ENCODE measurements around the gene DNMBP.

Gene DNMBP, protein sequence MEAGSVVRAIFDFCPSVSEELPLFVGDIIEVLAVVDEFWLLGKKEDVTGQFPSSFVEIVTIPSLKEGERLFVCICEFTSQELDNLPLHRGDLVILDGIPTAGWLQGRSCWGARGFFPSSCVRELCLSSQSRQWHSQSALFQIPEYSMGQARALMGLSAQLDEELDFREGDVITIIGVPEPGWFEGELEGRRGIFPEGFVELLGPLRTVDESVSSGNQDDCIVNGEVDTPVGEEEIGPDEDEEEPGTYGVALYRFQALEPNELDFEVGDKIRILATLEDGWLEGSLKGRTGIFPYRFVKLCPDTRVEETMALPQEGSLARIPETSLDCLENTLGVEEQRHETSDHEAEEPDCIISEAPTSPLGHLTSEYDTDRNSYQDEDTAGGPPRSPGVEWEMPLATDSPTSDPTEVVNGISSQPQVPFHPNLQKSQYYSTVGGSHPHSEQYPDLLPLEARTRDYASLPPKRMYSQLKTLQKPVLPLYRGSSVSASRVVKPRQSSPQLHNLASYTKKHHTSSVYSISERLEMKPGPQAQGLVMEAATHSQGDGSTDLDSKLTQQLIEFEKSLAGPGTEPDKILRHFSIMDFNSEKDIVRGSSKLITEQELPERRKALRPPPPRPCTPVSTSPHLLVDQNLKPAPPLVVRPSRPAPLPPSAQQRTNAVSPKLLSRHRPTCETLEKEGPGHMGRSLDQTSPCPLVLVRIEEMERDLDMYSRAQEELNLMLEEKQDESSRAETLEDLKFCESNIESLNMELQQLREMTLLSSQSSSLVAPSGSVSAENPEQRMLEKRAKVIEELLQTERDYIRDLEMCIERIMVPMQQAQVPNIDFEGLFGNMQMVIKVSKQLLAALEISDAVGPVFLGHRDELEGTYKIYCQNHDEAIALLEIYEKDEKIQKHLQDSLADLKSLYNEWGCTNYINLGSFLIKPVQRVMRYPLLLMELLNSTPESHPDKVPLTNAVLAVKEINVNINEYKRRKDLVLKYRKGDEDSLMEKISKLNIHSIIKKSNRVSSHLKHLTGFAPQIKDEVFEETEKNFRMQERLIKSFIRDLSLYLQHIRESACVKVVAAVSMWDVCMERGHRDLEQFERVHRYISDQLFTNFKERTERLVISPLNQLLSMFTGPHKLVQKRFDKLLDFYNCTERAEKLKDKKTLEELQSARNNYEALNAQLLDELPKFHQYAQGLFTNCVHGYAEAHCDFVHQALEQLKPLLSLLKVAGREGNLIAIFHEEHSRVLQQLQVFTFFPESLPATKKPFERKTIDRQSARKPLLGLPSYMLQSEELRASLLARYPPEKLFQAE (N-terminal part only)

DNA sequence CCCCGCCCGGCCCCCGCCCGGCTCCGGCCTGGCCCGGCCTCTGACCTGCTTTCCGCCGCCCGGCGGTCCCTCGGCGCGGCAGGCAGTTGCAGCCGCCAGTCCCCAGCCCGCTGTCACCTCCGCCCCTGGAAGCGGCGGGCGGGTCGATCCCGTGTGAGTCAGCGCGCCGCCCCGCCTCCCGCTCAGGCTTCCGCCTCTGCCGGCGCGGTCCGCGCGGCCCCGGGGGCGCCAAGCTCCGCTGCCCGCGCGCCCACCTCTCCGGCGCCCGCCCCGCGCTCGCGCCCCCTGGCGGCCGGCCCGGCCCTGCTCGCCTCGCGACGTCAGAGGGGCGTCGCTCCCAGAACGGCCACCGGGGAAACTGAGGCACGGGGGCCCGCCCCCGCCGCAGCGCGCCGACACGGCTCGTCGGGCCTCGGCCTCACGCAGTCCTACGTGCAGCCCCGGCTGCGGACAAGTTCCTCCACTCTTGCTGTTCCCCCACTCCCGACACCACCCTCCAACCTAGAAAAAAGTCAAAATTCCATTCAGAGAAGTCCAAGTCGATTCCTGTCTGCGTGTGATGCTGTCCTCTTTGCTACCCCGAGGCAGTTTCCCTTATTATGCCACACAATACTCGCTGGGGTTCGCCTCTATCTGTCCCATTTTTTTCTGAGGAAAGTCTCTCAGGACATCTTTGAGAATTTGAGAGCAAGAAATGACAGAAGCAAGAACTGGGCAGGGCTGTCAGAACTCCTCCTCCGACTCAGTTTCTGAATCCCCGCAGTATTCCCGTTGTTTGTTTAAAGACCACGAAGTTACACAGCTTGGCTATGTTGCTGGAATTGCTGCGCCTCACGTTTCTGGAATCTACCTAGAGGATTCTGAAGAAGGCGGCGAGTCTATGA lies at the start of gene DNMBP:
Gene DNMBP (minus strand): TSS at position 155 of the 884 bp plus-strand sequence. CDS start 37,823 bp downstream, outside the sequence.
- peak; percentile 83 to 86 for DNase-seq

DNA sequence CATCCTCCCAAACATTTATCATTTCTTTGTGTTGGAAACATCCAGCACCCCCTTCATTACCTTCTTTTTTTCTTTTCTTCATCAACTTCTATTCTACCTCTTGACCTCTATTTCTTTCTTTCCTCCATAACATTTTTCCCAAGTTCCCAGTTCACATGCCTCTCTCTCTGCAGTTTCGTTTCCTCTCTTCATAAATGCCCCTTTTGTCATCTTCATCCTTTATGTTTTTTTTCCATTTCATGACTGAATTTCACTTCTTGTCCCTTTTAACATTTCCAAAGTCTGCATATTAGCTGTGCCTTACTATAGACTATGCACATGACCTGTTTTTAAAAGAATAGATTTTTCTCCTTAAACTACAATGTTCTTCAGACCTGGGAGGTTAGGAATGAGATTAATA lies 48.2 kb upstream of the DNMBP start:
- DNase-seq, result no peak

DNA sequence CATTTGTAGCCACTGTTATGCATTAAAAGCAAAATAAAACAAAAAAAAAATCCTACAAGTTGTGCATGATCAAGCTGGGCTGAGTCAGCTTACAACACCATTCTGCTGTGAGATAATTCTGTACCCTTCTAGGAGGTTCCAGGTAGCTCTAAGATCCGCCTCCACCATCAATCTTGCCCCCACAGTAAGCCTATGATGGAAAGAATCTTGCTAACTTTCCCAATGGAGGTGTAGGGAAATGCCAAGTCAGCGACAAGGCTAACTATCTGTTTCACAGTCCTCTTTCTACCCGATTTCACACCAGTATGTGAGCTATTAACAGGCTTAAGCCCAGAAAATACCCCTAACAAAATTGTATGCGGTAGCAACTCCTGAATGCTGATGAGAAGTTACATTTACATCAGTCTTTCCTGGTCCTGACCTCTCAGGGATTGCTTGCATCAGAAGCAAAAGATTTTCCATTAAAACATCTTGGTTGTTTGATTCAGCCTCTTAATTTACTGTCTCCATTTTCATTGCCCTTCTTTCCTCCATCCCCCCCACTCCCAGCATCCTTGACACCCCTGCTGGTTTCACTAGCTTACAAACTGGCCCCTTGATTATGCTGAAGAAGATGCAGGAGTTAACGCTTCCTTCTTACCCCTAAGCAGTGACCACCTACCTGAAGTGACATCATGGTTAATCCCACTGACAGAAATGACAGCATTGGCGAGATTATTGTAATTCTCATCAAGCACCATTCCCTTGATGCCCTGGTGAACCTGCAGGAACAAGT lies 44.1 kb upstream of the DNMBP start:
- no peak for DNase-seq

DNA sequence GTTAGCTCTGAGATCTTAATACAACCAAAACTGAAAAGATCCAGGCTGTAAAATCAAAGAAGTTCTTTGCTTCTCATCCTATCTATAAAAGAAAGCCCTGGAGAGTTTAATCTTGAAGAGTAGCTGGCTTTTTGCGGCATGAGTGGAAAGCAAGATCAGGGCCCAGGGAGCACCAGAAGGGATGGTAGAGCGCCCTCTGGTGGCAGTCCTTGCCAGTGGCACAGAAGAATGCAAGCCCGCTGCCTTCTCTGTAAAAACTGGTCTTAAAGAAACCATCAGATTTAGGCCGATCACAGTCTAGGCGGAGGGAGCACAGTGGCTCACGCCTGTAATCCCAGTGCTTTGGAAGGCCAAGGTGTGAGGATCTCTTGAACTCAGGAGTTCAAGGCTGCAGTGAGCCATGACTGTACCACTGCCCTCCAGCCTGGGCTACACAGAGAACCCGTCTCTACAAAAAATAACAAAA lies 36.3 kb upstream of the DNMBP start:
- DNase-seq, result peak; percentile 90

DNA sequence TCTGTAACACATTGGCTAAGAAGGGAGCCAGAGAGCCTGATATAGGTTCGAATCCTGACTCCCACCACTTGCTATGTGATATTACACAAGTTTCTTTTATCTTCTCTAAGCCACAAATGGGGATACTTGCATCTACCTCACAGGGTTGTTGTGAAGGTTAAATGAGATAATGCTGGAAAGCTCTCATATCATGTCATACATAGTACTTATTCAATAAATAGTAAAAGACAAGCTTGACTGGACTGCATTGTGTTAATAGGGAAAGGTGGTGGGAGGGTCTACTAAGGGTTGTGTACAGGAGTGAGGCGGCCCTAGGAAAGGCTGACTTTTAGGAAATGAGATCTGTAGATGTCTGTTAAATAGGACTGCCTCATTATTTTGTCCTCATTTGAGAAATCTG lies 35.8 kb upstream of the DNMBP start:
- no peak for DNase-seq

DNA sequence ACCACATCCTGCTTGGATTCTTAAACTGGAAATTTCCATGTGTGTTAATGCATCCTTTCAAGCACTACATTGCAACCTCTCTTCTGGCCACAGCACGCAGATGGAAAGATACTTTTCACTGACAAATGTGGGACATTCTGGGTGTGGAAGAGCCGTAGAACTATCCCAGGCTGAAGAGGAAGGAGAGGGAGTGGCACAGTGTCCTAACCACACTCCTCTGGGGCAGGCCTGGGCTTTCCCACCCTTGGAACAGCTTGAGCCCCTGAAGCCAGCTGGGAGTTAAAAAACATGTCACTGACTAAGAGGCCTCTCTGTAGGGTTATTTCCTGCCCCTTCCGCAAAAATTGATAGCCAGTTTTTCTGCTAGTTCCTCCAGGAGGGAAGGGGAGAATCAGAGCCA lies 34.0 kb upstream of the DNMBP start:
- DNase-seq, result no peak

DNA sequence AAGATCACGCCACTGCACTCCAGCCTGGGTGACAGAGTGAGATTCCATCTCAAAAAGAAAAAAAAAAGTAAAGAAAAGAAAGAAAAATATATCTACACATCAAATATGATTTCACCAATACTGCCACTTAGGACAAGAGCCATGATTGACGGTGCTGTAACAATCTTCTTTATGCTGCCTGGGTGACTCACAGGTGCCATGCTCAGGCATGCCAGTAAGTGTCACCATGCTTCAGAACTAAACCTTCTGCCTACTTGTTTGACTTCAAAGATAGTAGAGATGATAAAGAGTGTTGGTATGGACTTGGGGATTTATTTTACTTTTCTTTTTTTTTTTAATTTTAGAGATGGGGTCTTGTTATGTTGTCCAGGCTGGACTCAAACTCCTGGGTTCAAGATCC lies 33.6 kb upstream of the DNMBP start:
- peak in 1 of 2 donors; percentile 6 for DNase-seq

DNA sequence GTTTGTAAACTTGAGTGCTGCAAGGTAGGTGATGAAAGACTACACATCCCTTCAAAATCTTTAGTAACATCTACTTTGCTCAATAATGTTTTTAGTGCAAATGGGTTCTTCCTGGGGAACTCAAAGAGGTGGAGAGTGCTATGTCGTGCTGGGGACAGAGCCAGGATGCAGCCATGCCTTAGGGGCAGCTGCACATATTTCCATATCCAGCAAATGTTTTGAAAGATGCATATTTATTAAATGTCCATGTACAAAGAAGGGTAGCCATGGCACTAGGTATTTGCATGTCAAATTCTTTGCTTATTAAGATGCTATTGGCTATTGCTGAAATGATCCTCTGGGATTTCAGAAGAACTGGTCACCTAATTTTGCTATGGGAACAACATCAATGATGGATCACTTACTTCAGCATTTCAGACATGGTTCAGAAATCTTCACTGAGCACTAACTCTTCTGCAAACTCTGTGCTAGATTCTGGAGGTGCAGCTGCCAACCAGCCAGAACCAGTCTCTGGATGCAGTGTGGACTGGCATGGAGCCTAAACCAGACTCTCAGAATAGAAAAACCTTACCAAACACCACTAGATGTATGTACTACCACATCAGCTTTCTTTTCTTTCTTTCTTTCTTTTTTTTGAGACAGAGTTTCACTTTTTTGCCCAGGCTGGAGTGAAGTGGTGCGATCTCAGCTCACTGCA lies 31.7 kb upstream of the DNMBP start:
- no peak for DNase-seq

DNA sequence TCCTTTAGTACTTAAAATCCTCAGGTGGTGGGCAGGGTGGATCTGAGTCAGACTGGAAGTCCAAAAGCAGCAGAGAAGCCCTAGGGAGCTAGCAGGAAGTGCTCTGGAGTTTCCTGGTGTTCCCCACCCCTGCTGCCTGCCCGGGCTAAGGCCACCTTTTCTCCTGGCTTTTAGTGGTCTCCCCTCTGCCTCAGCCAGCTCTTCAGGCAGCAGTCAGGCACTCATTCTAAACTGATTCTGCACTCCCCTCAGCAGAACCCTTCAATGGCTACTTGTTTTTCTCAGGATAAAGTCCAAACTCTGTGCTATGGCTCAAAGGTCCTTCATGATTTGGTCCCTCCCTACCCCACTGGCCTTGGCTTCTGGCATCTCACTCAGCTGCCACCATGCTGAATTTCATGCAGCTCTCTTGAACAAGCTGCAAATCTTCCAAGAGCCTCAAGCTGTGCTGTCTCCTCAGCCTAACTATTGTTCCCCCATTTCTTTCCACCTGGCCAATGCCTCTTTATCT lies 28.9 kb upstream of the DNMBP start:
- DNase-seq, result no peak

DNA sequence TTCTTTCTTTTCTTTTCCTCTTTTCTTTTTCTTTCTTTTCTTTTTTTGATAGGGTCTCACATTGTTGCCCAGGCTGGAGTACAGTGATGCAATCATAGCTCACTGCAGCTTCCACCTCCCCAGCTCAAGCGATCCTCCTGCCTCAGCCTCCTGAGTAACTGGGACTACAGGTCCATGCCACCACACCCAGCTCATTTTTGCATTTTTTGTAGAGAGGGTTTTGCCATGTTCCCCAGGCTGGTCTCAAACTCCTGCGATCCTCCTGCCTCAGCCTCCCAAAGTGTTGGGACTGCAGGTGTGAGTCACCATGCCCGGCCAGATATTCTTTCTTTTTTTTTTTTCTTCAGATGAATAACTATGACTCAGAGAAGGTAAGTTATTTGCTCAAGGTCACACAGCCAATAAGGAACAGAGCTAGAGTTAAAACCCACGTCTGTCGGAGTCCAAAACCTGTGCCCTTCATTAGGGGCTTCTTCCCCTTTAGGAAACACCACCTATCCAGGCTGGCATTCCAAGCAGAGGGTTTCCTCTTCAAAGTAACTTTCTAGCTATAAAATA lies 28.1 kb upstream of the DNMBP start:
- DNase-seq, result no peak

DNA sequence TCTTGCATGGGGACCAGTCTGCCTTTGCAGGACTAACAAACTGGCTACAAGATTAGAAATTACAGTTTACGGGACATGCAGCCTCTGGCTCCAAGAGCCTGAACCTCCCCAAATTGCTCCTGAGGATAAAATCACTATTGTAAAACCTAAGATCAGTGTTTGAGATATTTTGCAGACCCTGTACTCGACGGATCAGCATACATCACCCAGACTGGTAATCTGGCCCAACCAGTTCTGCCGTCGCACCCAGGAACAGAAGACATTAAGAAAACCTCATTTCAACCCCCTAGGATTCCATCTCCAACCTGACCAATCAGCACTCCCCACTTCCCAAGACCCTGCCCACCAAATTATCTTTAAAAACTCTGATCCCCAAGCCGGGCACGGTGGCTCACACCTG lies 27.1 kb upstream of the DNMBP start:
- DNase-seq, result no peak

DNA sequence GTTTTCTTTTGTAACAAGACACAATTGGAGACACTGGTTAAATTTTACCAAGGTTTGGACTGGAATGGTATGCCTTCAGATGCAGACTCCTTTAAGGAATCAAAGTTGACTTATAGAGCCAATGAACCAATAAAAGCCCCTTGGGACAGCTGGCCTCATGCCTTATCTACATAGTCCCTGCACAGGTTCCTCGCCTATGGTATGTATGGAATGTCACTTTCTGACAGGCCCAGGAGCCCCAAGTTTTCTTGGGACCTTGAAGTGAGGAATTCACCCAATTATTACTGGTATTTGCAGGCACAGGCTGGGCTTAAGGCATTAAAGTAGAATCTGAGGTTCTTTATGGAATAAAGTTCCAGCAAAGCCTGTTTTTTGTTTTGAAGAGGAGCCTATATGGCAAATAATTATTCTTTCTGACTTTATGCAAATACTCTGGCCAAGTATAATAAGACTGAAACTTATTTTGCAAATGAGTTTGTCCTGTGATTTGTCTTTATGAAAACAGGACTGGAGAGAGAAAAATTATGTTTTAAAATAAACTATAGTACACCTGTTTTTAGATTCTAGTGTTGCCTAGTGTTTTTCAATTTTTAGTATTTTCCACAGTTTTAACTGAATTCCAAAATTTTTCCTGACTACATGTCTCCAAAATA lies 24.1 kb upstream of the DNMBP start:
- DNase-seq, result no peak

DNA sequence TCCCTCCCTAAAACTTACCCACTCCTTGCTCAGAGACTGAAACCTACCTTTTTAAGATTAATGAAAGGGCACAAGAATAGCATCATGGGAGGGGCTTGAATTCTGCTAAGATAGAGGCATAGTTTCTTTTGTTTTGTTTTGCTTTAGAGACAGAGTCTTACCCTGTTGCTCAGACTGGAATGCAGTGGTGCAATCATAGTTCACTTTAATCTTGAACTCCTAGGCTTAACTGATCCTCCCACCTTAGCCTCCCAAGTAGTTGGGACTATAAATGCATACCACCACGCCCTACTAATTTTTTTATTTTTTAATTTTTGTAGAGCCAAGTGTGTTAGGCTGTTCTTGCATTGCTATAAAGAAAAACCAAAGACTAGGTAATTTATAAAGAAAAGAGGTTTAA lies 17.7 kb upstream of the DNMBP start:
- DNase-seq, result no peak

DNA sequence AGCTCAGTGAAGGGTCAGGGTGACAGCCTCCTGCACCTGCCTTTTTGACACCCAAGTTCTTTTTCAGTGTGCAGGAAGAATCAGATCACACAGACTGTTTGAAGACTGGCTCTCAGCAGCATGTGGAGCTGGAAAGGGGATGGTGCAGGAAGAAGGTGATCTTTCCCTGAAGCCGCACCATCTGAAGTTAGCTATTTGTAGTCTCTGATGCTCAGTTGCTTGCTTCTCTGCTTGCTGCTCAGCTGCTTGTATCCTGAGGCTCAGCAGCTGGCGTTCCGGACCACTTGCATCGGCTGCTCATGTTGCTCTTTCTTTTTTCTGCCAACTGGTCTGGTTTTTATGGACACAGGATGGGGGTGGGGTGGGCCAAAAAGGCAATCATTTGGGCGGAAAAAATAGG lies 15.8 kb upstream of the DNMBP start:
- DNase-seq, result no peak

DNA sequence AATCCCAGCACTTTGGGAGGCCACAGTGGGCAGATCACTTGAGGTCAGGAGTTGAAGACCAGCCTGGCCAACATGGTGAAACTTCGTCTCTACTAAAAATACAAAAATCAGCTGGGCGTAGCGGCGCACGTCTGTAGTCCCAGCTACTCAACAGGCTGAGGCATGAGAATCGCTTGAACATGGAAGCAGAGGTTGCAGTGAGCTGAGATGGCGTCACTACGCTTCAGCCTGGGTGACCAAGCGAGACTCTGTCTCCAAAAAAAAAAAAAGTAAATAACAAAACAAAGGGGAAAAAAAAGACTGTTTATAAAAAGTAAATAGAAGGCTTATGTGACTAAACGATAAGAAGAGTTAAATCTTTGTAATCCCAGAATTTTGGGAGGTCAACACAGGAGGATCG lies 15.0 kb upstream of the DNMBP start:
- DNase-seq, result no peak

DNA sequence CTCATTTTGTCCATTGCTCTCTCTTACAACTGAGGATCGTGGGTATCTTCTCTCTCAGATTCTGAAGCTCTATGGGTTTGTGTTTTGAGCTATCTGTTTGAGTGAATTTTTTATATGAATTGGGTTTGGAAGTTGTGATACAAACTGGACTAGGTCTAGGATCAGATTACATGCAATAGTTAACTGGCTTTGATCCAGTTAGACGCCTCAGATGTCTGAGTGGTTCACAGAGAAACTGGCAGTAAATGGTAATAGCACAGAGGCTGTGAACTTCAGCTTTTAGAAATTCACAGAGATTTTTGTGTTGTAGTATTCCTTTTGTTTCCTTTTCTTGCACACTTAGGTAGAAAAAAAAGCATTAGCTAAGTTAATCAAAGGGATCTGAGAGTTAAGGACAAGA lies 12.7 kb upstream of the DNMBP start:
- no peak for DNase-seq

DNA sequence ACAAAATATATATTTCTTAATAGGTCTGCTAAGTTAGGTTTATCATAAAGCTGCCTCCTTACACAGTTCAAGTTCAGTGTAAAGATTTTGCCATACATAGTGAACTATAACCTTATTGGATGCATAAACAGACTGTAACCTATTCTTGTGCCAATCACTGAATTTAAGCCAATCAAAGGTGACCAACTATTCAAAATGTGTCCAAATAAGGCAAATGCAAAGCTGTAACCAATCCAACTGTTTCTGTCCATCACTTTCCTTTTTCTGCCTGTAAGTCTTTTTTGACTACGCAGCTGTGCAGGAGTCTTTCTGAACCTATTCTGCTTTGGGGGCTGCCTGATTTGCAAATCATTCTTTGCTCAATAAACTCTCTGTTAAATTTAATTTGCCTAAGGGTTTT lies 11.6 kb upstream of the DNMBP start:
- no peak for DNase-seq

DNA sequence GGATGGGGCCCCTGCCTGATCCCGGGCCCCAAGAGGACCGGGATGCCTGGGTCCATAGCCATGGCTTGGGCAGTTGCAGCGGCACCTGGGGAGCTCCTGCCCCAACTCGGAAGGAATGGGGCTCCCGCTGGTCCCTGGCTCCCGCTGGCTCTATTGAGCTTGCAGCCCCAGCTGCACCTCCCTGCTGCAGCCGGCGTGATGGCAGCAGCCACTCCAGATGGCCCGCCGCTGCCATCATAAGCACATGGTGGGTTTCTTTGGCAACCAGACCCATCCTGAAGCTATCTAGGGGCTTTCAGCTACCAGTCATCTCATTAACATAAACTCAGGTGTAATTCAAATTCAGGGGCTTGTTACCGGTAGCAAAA lies 11.1 kb upstream of the DNMBP start:
- no peak for DNase-seq

DNA sequence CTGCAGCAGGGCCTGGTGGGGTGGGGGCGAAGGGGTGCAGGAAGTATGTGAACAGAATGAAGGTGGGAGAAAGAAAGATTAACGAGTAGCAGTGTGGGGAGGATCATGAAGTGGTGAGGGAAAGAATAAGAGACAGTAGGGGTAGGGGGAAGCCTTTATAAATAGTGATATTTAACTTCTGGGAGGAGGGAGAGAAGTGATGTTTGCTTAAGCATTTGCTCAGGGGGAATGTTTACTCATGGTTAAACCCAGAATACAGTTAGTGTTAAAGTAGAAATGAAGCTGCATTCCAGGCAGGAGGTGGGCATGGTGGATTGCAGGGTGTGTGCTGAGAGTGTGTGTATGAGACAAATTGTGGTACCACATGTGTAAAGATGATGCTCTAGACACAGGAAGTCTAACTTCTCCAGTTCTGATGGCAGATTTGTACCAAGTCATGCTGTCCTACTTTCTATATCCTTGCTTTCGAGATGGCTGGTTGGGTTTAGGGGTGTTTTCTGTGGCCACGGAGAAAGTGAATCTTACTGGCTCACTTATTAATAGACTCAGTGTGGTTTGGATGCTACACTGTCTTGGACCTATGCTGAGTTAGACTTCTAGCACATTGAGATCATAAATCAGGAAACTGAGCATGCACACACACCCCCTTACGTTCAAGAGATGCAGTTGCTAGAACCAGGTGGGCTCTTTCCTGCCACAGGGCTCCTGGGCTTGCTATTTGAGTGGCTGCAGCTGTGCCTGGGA lies 10.6 kb upstream of the DNMBP start:
- no peak for DNase-seq
